MG63 (cell line): ENCODE data around the gene CABP4. TPM values are rescaled to one million over a fixed set of nuclear protein-coding genes. Genes with fewer than 3 reads are reported as not detected.
A peak's percentile ranks its signal among the peaks of the same experiment; 100 is the strongest.

Source experiments
- DNase-seq: peaks from one replicate; pipeline ENCODE4 v3.0.0-alpha.2; 2020
- H3K27me3 ChIP-seq: fragments of 250-450 bp; sonication (Bioruptor Pico); 2 replicates; pipeline ENCODE4 v1.5.1; 2020; ENCODE audit warnings: mild to moderate bottlenecking, moderate library complexity
- H3K36me3 ChIP-seq: fragments of 250-450 bp; sonication (Bioruptor Pico); 2 replicates; pipeline ENCODE4 v1.5.1; 2020; ENCODE audit warnings: mild to moderate bottlenecking, moderate library complexity
- H3K4me3 ChIP-seq: fragments of 250-450 bp; sonication (Bioruptor Pico); 2 replicates; pipeline ENCODE4 v1.5.1; 2020; ENCODE audit warnings: mild to moderate bottlenecking, moderate library complexity
- H3K9me3 ChIP-seq: fragments of 250-450 bp; sonication (Bioruptor Pico); 2 replicates; pipeline ENCODE4 v1.5.1; 2020; ENCODE audit warnings: mild to moderate bottlenecking, moderate library complexity
- total RNA-seq: library from RNA; depleted of rRNA; stranded (reverse); fragments of >200 nt; shearing (Covaris generic); gene quantifications from 2 replicates; pipeline ENCODE4 v1.2.3, GENCODE V29; 2014; ENCODE audit warnings: low replicate concordance

Gene CABP4
- total RNA-seq, 1 experiment from 2014 or later = 0.26 TPM

GRCh38 chr11:67441098-67441563 is 14.0 kb upstream of the CABP4 start:
- H3K4me3 ChIP-seq = no peak overlapping the region
- H3K27me3 ChIP-seq = no peaks in the 10 kb centered on the region
- no peak for DNase-seq
- no peaks in the 10 kb centered on the region for H3K9me3 ChIP-seq
- peaks cover 14% of the 10 kb centered on the region for H3K36me3 ChIP-seq

GRCh38 chr11:67441731-67442351 is 13.3 kb upstream of the CABP4 start:
- H3K9me3 ChIP-seq = no peaks in the 10 kb centered on the region
- no peak overlapping the region for H3K4me3 ChIP-seq
- DNase-seq = no peak
- no peaks in the 10 kb centered on the region for H3K27me3 ChIP-seq
- H3K36me3 ChIP-seq = peaks cover 14% of the 10 kb centered on the region

GRCh38 chr11:67442504-67443404 is 12.4 kb upstream of the CABP4 start:
- Histone ChIP-seq H3K36me3 (peaks cover 13% of the 10 kb centered on the region), H3K27me3 (no peaks in the 10 kb centered on the region), H3K4me3 (peak overlapping the region; percentile 67), H3K9me3 (no peaks in the 10 kb centered on the region)
- DNase-seq = no peak

GRCh38 chr11:67445515-67445914 is 9.6 kb upstream of the CABP4 start:
- Histone ChIP-seq H3K36me3 (peaks cover 3% of the 10 kb centered on the region; the same call in 1 of the 2 replicates), H3K27me3 (no peaks in the 10 kb centered on the region), H3K9me3 (no peaks in the 10 kb centered on the region), H3K4me3 (no peak overlapping the region)
- no peak for DNase-seq

GRCh38 chr11:67448220-67448609 is 6.9 kb upstream of the CABP4 start:
- no peaks in the 10 kb centered on the region for H3K27me3 ChIP-seq
- H3K4me3 ChIP-seq = no peak overlapping the region
- DNase-seq = no peak
- H3K9me3 ChIP-seq = no peaks in the 10 kb centered on the region
- no peaks in the 10 kb centered on the region for H3K36me3 ChIP-seq

- DNase-seq = no peak
- Histone ChIP-seq H3K9me3 (no peaks in the 10 kb centered on the region), H3K4me3 (no peak overlapping the region), H3K36me3 (no peaks in the 10 kb centered on the region), H3K27me3 (no peaks in the 10 kb centered on the region)
These were observed 5.9 kb upstream of the CABP4 start for GRCh38 chr11:67449116-67449844.

GRCh38 chr11:67450796-67451657 is 4.1 kb upstream of the CABP4 start:
- no peaks in the 10 kb centered on the region for H3K27me3 ChIP-seq
- H3K9me3 ChIP-seq = no peaks in the 10 kb centered on the region
- no peak for DNase-seq
- no peak overlapping the region for H3K4me3 ChIP-seq
- no peaks in the 10 kb centered on the region for H3K36me3 ChIP-seq

GRCh38 chr11:67451658-67451976 is 3.5 kb upstream of the CABP4 start:
- no peaks in the 10 kb centered on the region for H3K9me3 ChIP-seq
- no peaks in the 10 kb centered on the region for H3K27me3 ChIP-seq
- no peak for DNase-seq
- H3K4me3 ChIP-seq = no peak overlapping the region
- H3K36me3 ChIP-seq = no peaks in the 10 kb centered on the region

GRCh38 chr11:67452141-67452952 is 2.8 kb upstream of the CABP4 start, which contains the start of gene GPR152:
Gene GPR152, minus strand, starts transcription at chr11:67452729. Its CDS starts 5 bp downstream, at chr11:67452724.
- Histone ChIP-seq H3K27me3 (no peaks in the 10 kb centered on the region), H3K36me3 (no peaks in the 10 kb centered on the region), H3K9me3 (no peaks in the 10 kb centered on the region), H3K4me3 (peak within 1 kb of the TSS; percentile 27)
- peak; percentile 63 for DNase-seq

GRCh38 chr11:67453816-67454732 is 1.1 kb upstream of the CABP4 start:
- Histone ChIP-seq H3K36me3 (no peaks in the 10 kb centered on the region), H3K27me3 (no peaks in the 10 kb centered on the region), H3K4me3 (no peak overlapping the region), H3K9me3 (no peaks in the 10 kb centered on the region)
- no peak for DNase-seq

- DNase-seq = no peak
- H3K9me3 ChIP-seq = no peaks in the 10 kb centered on the region
- H3K36me3 ChIP-seq = no peaks in the 10 kb centered on the region
- H3K4me3 ChIP-seq = no peak overlapping the region
- H3K27me3 ChIP-seq = no peaks in the 10 kb centered on the region
These were observed 1.0 kb downstream of the CABP4 start for GRCh38 chr11:67456068-67456705.

GRCh38 chr11:67457453-67457852 is 2.3 kb downstream of the CABP4 start:
- Histone ChIP-seq H3K9me3 (no peaks in the 10 kb centered on the region), H3K4me3 (no peak overlapping the region), H3K27me3 (no peaks in the 10 kb centered on the region), H3K36me3 (no peaks in the 10 kb centered on the region)
- no peak for DNase-seq

GRCh38 chr11:67458266-67458665 is 3.1 kb downstream of the CABP4 start:
- Histone ChIP-seq H3K27me3 (no peaks in the 10 kb centered on the region), H3K9me3 (no peaks in the 10 kb centered on the region), H3K36me3 (no peaks in the 10 kb centered on the region), H3K4me3 (no peak overlapping the region)
- DNase-seq = no peak

GRCh38 chr11:67463186-67463585 is 8.0 kb downstream of the CABP4 start:
- no peak for DNase-seq
- Histone ChIP-seq H3K27me3 (no peaks in the 10 kb centered on the region), H3K4me3 (no peak overlapping the region), H3K36me3 (no peaks in the 10 kb centered on the region), H3K9me3 (no peaks in the 10 kb centered on the region)
